Measurements from ENCODE around the gene ACTR1A.

Gene ACTR1A

DNA sequence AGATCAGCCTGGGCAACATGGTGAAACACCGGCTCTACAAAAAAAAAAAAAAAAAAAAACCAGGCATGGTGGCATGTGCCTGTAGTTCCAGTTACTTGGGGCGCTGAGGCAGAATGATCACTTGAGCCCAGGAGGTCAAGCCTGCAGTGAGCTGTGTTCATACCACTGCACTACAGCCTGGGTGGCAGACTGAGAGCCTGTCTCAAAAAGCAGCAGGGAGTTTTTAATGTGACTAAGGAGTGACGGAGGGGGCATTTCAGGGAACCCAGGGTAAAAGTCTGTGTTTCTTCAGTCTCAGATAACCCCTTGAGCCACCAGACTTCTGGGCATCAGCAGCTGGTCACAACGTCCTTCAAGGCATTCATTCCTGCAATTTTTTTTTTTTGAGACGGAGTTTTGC lies 49.0 kb downstream of the ACTR1A start:
- DNase-seq (ENCODE audit: low read depth in 2 of 2), result no peak

DNA sequence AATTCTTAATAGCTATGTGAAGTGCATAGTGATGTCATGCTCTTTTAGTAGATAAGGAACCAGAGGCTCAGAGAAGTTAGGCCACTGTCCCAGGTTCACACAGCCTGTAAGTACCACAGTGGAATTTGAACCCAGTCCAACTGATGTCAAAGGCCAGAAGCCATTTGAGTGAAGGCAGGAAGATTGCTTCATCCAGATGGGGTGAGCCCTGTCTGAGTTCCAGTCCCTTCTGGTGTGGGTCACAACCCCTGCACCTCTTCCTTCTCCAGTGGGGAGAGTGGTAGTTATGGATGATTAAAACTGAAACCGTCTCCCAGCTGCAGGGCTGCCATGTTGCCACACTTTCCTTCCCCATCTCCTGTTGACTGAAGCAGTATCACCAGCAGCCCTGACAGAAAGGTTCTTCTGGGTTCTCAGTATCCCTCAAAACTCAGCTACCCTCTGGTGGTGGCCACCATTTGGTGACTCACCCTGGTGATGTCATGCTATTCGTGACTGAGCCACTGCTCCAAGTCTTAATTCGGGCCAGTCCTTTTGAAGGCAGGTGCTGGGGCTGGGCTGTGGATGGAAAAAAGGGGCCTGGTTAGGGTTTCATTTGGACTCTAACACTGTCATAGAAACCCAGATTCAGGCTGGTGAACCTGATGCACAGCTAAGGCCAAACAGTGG lies 49.7 kb downstream of the ACTR1A start:
- DNase-seq (ENCODE audit: low read depth in 2 of 2), result peak in 1 of 2 donors; percentile 11

DNA sequence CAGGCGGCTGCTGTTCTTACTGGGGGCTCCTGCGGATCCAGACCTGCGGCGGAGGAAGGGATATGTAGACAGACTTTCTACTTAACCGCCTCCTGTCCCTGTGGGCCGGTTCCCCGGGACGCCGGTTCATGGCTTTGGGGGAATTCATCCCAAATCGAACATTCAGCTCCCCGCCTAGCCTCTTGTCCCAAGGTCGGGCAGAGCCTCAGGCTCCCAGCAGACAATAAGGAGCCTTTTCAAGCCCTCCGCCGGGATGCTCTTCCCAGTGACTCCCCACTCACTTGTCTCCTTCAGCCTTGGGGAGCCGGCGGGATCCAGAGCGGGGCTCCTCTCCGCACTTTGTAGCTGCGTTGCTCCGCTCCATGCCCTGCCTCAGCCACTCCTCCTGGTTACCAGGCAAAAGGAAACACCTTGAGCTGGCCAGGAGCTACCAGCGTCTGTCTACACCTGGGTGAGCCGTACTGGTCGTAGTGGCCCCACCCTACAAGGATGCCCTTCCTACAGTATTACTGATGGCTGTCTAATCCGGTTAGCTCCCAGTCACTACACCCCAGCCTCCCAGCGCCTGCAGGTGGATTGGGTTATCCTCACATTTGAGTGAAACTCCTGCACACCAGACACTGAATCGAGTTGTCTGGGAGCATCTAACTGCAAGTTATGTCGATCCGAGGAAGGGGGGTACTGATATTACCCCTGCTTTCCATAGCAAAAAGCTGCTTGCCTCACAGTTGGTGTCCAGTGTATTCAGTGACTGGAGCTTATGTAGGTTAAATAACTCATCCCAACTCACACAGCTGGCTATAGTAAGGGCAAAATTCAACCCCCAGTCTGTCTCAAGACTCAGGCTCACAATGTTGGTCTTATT lies 51.2 kb downstream of the ACTR1A start, which contains the start of gene C10orf95:
Gene C10orf95 (minus strand): TSS at position 439 of the 865 bp plus-strand sequence. CDS start 450 bp downstream, outside the sequence.
- DNase-seq (ENCODE audit: low read depth in 2 of 2), result no peak

DNA sequence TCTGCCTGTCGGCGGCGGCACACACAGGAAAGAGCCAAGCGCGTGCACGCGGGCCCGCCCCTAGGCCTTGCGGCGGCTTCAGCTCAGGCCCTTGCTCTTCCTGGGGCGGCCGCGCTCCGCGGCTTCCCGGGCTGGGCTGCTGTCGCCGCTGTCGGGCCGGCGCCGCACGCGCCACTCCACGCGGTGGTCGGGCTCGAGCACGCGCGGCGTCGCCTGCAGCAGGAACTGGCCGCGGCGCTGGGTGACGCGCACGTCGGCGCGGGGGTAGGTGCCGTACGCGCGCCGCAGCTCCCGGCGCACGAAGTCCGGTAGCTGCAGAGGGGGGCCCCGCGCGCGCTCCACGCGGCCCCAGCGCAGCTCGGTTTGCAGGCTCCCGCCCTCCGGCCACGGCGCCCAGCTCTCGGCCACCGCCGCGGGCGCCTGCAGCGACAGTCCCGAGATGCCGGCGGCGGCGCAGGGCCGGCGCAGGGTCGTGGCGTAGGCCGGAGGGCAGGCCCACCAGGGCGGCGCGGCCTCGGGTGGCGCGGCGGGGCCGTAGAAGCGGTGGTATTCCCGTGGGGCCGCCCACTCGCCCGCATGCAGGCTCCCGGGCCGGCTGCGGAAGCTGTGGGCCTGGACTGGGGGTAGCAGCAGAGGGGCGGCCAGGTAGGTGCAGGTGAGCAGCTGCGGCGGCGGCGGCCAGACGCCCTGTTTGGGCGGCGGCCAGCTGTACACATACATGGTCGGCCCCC lies 52.0 kb downstream of the ACTR1A start:
- peak; percentile 67 to 76 for DNase-seq (ENCODE audit: low read depth in 2 of 2)

DNA sequence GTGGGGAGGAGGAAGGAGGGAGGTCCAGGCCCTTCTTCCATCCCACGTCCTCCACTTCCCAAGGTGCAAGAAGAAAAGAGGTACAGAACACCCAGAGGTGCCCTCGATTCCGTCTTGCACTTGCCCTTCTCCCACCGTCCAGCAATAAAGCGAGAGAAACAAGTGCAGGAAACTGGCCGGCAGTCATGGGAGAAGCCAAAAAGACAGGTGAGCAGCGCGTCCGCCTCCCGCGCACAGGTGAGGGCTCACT lies 52.5 kb downstream of the ACTR1A start:
- no peak for DNase-seq (ENCODE audit: low read depth in 2 of 2)

DNA sequence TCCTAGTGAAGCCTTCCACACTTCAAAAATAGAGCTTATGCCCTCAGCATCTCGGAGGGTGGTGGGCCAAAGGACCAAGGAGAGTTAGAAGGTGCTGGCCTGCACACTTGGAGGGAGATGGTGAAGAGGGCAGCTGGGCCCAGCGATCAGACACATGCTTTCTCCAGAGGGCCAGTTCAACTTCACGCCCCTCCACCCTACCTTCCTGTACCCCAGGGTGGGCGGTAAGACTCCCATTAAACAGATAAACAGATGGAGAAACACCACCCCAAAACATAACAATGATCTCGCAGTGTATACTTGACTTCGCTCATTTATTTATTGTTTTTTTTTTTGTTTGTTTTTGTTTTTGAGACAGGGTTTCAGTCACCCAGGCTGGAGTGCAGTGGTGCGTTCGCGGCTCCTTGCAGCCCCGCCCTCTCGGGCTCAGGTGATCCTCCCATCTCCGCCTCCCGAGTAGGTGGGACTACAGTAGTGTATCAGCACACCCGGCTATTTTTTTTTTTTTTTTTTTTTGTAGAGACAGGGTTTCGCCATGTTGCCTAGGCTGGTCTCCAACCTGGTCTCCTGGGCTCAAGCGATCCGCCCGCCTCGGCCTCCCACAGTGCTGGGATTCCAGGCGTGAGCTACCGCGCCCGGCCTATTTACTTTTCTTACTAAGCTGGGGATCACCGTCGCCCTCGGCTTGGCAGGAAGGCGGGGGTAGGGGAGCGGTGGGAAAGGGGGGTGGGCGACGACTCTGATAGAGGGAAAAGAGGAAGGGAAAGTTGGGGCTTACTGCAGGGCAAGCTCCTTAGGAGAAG lies 53.0 kb downstream of the ACTR1A start:
- DNase-seq (ENCODE audit: low read depth in 2 of 2), result peak; percentile 63 to 65

DNA sequence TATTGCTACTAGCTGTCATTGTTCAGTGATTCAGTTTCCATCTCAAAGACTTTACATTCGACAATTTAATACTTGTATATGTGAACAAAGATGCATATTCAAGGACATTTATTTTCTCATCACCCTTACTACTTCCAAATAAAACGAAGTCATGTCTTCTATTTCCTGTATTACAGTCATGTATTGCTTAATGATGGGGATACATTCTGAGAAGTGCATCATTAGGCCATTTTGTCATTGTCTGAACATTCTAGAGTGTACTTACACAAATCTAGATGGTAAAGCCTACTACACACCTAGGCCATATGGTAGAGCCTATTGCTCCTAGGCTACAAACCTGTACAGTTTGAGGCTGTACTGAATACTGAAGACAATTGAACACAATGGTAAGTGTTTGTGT lies 57.7 kb downstream of the ACTR1A start:
- DNase-seq (ENCODE audit: low read depth in 2 of 2), result no peak

DNA sequence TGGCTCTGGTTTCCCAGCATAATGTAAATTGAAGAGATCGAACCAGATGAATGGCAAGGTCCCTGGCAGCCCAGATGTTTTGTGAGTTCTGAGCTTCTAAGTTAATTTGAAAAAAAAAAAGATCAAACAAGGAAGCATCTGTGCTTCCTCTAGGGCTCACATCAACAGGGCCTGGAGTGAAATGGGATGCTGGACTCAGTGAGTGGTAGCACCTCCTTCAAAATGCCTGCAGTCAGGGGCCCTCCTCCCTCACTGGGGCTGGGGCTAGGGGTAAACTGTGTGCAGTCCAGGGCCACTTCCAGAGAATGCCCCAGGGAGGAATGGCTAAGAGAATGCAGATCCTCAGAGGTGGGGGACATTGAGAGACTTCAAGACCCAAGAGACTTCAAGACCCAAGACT lies 64.1 kb downstream of the ACTR1A start:
- no peak for DNase-seq (ENCODE audit: low read depth in 2 of 2)

DNA sequence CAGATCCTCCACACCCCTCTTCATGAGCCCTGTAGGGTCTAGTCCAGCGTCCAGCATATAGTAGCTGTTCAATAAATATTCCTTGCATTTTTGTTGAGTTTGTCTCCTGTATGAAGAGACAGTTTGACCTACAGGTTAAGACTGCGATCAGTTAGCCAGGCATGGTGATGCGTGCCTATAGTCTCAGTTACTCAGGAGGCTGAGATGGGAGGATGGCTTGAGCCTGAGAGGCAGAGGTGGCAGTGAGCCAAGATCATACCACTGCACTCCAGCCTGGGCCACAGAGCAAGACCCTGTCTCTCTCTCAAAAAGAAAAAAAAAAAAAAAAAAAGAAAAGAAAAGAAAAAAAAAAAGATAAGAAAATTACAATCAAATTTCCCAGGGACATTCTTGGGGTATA lies 65.0 kb downstream of the ACTR1A start:
- DNase-seq (ENCODE audit: low read depth in 2 of 2), result no peak

DNA sequence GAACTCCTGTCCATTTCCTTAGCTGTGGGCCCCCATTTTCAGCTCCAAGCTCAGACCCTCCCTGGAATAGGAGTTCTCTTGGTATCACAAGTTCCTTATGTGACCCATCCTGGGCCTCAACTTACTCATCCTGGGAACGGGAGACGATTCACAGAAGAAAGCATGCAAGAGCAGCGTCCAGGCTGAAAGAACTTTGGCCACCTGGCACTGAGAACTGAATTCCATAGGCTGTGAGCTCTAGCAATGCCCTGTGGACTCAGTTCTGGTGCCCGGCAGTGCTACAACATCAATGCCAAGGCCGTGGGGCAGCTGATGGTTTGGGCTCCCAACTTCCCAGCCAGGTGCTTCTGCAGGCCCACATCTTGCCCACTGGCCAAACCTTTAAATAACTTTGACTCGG lies 66.2 kb downstream of the ACTR1A start:
- no peak for DNase-seq (ENCODE audit: low read depth in 2 of 2)

DNA sequence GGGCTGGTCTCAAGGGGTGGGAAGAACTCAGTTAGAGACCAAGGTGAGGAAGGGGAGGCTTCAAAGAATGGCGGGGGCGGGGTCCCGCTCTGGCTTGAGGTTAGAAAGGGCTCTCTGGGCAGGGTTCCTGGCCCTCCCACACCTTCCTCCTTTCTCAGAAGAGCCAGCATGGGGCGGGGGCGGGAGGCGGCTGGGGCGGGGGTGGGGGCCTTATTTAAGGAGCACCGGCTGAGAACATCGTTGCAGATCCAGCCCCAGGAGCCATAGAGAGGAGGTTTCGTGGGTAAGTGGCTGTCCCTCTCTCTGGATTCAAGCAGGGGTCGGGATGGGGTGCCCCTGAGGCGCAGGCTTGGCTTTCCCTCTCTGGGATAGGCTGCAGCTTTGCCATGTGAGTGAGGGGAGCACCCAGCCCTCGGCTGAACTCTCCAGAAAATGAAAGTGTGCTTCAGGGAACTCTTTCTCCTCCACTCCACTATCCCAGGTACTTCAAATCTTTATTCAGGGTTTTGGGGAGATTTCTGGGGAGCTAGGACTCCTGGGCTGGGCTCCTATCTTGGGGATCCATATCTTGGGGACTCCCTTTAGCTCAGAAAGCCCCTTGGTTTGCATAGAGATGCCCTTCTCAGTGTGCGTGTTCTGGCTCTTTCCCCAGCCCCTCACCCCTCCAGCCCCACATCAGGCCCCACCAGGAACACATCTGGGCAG lies 66.8 kb downstream of the ACTR1A start:
- no peak for DNase-seq (ENCODE audit: low read depth in 2 of 2)

DNA sequence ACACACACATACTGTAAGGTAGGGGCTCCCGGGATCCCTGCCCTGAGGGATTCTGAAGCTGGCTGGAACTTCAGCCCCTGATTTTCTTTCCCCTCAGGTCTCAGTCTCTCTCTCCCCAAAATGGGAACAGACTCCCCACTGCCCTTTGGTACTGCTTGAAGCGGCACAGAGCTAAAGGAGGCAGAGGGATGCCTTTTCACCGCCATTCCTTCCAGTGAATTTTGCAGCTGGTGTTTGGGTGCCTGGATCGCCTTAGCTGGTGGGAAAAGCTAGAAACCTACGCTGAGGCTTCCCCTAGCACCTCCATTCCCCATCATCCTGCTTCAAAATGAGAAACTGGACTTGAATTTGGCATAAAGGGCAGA lies 67.4 kb downstream of the ACTR1A start:
- no peak for DNase-seq (ENCODE audit: low read depth in 2 of 2)

DNA sequence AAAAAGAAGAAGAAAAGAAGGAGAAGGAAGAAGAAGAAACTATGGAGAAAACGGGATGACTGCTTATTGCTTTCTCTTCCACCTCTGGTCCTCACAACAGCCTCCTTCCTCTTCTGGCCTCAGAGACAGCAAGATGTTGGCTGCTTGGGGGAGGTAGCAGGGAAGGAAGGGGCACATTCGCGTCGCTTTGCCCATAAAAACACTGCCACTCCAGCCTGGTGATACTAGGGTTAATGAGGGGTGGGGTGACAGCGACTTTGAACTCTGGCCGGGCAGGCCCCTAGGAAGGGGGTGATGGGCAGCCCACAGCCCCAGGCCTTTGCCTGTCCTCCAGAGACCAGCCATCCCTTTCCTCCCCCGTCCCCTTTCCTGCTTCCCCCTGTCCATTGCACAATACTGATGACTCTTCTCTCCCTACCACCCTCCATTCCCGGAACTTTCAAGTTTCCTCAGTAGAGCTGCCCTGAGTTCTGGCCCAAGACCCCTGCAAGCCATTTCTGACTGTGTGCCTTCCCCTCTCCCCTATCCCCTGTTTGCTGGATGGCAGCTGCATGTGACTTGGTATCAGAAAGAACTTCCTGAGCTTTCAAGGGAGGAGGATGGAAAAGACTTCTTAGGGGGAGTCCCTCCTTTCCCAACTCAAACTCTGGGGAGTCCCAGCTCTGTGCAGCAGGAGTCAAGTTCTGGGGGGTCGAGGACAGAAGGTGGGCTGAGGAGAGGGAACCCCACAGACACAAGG lies 67.9 kb downstream of the ACTR1A start:
- no peak for DNase-seq (ENCODE audit: low read depth in 2 of 2)

DNA sequence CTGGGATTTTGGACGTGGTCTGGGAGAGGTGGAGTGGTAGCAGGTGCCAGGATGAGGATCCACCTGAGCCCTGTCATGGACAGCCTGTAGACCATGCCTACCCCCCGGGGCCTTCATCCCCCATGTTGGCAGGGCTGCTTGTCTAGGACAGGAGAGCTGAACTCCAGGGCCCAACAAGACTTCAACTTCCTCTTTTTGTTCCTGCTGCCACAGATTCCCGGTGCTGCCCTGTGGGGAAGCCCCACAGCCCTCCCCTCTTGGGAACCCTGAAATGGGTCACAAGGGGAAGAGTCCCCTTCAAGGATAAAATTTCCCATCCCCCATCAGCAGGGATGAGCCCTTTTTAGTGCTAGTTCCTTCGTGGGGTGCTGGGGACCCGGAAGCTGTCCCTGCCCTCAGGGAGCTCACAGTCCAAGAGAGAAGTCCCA lies 68.9 kb downstream of the ACTR1A start:
- DNase-seq (ENCODE audit: low read depth in 2 of 2), result no peak

DNA sequence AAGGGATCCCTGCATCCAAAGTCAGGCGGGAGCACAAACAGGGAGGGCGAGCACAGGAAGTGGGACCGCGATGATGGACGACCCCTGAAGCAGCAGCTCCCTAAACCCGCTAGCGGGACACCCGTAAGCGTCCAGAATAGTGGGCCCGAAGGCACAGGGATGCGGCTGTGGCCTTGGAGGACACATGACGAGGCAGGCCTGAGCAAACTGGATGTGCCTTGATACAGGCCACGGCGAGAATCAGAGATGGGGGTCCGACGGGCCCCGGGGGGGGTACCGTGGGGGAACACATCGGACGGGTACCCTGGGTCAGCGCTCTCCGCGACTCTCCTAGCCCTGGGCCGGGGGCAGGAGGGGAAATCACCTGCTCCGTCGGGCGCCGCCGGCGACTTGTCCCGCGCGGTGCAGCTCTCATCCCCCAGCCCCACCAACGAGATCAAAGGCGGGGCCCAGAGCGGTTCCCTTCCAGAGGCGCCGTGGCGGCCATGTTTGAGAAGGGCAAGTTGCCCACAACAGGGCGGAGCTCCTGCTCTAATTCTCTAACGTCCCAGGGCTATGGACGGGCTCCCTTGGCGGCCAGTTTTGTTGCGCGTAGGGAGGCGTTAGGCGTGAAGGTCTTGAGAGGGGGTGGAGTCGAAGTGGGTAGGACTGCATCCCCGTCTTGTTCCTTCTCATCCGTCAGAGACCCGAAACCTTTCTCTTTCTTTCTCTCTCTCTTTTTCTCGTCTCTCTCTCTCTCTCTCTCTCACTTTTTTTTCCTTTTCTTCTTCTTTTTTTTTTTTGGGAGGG lies 70.2 kb downstream of the ACTR1A start, which contains the start of gene CUEDC2:
Gene CUEDC2 (minus strand): TSS at position 413 of the 789 bp plus-strand sequence. CDS start 7,386 bp downstream, outside the sequence.
- peak; percentile 92 to 95 for DNase-seq (ENCODE audit: low read depth in 2 of 2)

DNA sequence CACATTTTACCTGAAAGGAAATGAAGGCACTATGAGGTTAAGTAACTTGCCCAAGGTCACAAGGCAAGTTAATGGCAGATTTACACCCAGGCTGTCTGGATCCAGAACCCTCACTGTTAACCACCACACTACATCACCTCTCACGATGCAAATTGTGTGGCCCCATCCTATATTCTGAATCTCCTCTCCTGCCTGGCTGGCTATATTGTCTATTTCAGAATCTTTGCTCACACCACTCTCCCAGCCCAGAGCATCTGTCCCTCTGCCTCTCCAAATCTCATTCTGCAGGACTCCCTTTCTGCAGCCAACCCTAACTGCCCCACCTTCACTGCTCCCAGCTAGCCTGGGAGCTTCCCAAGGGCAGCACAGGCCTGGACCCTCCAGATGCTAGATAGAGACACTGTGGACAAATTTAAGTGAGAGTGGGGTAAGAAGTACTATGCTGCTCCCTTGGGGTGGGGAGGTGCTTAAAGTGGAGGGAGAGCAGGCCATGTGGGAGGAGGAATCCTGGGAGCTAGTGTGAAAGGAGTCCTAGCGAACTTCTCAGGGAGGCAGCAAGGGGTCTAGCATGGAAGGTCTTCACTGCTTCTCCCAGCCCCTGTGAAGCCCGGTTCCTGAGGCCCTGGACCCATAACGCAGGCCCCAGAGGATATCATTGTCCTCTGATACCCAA lies 70.9 kb downstream of the ACTR1A start:
- no peak for DNase-seq (ENCODE audit: low read depth in 2 of 2)

DNA sequence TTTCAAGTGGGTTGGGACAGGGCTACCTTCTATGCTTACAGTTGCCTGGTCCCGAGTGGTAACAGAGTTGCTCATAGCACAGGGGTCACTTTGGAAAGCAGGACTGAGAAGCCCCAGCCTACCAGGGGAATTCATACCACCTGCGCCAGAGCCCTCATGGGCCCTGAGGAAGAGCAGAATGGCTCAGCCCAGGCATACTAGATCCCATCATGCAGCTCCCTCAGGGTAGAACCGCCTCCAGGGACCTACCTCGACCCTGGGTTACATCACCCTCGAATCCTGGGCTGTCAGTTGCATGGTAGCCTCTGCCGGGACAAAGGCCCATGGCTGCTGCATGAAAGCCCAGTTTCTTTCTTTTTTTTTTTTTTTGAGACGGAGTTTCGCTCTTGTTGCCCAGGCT lies 73.0 kb downstream of the ACTR1A start:
- no peak for DNase-seq (ENCODE audit: low read depth in 2 of 2)

All from stimulated activated CD8-positive, alpha-beta memory T cell treated with anti-CD3 and anti-CD28 coated beads, Interleukin-7, amount 100 ng/mL, for 1 hour (primary cell).